Neural cell (in vitro differentiated cells): ENCODE measurements around the gene RBM33.

ENCODE experiments used
- EP300 ChIP-seq: fragments of 450-650 bp; conservative IDR thresholded peaks from 2 replicates; pipeline ENCODE4 v1.6.1; 2014; ENCODE audit warnings: antibody characterized with exemption, mild to moderate bottlenecking, moderate library complexity; ENCODE audit not compliant: poor library complexity, severe bottlenecking
- MXI1 ChIP-seq: fragments of 450-650 bp; conservative IDR thresholded peaks from 2 replicates; pipeline ENCODE4 v1.6.1; 2014; ENCODE audit warnings: antibody characterized with exemption, mild to moderate bottlenecking; ENCODE audit not compliant: poor library complexity, severe bottlenecking
- TF ChIP-seq, protein P1 (sequence below): fragments of 450-650 bp; IDR thresholded peaks from 2 replicates; pipeline ENCODE4 v1.5.1; 2014; ENCODE audit warnings: antibody characterized with exemption, mild to moderate bottlenecking, moderate library complexity; ENCODE audit not compliant: poor library complexity, severe bottlenecking

DNA sequence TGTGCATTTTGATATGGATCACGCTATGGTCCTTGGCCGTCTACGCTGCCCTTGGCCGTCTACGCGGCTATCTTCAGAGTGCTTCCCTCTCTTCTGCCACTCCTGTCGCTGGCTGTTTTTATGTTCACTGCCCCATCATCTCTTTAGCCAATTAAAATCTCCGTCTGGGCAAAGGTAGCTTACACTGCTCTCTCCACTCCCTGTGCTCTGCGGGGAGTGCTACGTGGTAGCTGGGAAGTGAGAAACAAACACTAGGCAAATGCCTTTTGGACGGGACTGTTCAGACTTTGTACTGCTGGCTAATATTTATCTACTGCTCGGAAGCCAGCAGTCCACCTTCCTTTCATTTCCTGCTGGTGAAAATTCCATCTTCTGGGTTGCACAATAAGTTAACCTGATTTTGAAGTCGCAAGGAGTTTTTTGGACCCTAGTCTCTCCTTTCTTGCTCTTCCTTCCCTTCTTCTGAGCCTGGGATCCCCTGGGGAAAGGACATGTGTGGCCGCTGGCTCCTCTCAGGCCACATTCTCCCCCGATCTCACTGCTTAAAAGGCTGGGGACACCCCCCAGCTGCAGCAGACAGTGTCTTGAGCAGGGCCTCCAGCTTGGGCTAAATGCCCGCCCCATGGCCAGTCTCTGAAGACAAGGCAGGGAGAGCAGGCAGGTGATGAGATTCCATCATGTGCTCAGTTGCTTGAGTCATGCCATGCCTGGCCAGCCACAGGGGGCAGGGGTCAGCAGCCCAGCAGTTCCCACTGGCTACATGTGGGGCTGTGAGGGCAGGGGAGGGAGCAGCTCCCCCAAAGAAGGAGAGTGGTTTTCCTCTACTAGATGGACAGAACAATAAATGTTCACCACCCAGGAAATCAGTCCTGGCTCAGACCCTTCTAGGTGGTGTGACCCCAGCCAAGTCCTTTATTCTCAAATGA is 25.5 kb upstream of the RBM33 start:
- TF ChIP-seq MXI1: no peak
- TF ChIP-seq EP300: no peak
- TF ChIP-seq, protein P1, sequence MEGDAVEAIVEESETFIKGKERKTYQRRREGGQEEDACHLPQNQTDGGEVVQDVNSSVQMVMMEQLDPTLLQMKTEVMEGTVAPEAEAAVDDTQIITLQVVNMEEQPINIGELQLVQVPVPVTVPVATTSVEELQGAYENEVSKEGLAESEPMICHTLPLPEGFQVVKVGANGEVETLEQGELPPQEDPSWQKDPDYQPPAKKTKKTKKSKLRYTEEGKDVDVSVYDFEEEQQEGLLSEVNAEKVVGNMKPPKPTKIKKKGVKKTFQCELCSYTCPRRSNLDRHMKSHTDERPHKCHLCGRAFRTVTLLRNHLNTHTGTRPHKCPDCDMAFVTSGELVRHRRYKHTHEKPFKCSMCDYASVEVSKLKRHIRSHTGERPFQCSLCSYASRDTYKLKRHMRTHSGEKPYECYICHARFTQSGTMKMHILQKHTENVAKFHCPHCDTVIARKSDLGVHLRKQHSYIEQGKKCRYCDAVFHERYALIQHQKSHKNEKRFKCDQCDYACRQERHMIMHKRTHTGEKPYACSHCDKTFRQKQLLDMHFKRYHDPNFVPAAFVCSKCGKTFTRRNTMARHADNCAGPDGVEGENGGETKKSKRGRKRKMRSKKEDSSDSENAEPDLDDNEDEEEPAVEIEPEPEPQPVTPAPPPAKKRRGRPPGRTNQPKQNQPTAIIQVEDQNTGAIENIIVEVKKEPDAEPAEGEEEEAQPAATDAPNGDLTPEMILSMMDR: no peak
